Glutamatergic neuron (in vitro differentiated cells): ENCODE results near the gene CAMK2D. TPM values are rescaled to one million over a fixed set of nuclear protein-coding genes. Genes with fewer than 3 reads are reported as not detected.
A peak's percentile ranks its signal among the peaks of the same experiment; 100 is the strongest.

ENCODE experiments used
- DNase-seq: peaks from one replicate; pipeline ENCODE4 v3.0.0; 2022
- H3K27ac Mint-ChIP-seq: one replicate; pipeline ENCODE4 v1.8.0; 2020; ENCODE audit warnings: mild to moderate bottlenecking, mixed read lengths, inconsistent platforms; ENCODE audit not compliant: unreplicated experiment
- H3K27me3 Mint-ChIP-seq: one replicate; pipeline ENCODE4 v1.8.0; 2020; ENCODE audit warnings: mild to moderate bottlenecking, moderate library complexity, mixed read lengths, inconsistent platforms; ENCODE audit not compliant: unreplicated experiment
- H3K36me3 Mint-ChIP-seq: one replicate; pipeline ENCODE4 v1.8.0; 2020; ENCODE audit warnings: mild to moderate bottlenecking, mixed read lengths, inconsistent platforms; ENCODE audit not compliant: unreplicated experiment
- H3K4me1 Mint-ChIP-seq: one replicate; pipeline ENCODE4 v1.8.0; 2020; ENCODE audit warnings: mild to moderate bottlenecking, low read depth, mixed read lengths, inconsistent platforms; ENCODE audit not compliant: unreplicated experiment
- H3K4me3 Mint-ChIP-seq: one replicate; pipeline ENCODE4 v1.8.0; 2020; ENCODE audit warnings: mild to moderate bottlenecking, mixed read lengths, inconsistent platforms; ENCODE audit not compliant: unreplicated experiment
- H3K9me3 Mint-ChIP-seq: one replicate; pipeline ENCODE4 v1.8.0; 2020; ENCODE audit warnings: mild to moderate bottlenecking, moderate library complexity, mixed read lengths, inconsistent platforms; ENCODE audit not compliant: unreplicated experiment
- total RNA-seq: library from RNA; stranded (reverse); fragmentation: NEBNext Ultra II Directional; extraction: Animal tissue kit (Norgen Biotek cat#: 25700); gene quantifications from one replicate; pipeline ENCODE4 v1.2.1, GENCODE V29; 2021; ENCODE audit not compliant: unreplicated experiment
- TF ChIP-seq, protein P1 (sequence below): fragments of 200-600 bp; sonication (generic); IDR thresholded peaks from one replicate; pipeline ENCODE4 v1.5.0; 2021; ENCODE audit not compliant: partially characterized antibody, unreplicated experiment

The CAMK2D gene
- total RNA-seq, 1 donor from 2014 or later: 24.8 TPM

DNA sequence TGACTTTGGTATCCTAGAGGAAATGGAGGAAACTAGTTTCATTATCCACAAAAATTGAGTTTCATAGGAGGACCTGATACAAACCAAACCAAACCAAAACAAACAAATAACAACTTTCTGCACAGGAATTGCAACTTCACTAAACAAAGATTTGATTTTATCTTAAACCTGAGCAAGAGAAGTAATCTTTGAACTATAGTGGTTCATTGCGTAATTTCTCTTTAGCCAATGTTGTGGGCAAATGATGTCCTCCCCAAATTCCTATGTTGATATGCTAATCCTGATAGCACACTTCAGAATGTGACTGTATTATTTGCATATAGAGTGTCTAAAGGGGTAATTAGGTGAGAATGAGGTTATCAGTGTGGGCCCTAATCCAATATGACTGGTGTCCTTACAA, 102.4 kb downstream of the CAMK2D start:
- H3K4me1 Mint-ChIP-seq: peaks cover 15% of the 10 kb centered on the region
- peaks cover 1% of the 10 kb centered on the region for H3K9me3 Mint-ChIP-seq
- DNase-seq: no peak
- H3K36me3 Mint-ChIP-seq: no peaks in the 10 kb centered on the region
- no peak overlapping the region for H3K27ac Mint-ChIP-seq
- TF ChIP-seq, protein P1, sequence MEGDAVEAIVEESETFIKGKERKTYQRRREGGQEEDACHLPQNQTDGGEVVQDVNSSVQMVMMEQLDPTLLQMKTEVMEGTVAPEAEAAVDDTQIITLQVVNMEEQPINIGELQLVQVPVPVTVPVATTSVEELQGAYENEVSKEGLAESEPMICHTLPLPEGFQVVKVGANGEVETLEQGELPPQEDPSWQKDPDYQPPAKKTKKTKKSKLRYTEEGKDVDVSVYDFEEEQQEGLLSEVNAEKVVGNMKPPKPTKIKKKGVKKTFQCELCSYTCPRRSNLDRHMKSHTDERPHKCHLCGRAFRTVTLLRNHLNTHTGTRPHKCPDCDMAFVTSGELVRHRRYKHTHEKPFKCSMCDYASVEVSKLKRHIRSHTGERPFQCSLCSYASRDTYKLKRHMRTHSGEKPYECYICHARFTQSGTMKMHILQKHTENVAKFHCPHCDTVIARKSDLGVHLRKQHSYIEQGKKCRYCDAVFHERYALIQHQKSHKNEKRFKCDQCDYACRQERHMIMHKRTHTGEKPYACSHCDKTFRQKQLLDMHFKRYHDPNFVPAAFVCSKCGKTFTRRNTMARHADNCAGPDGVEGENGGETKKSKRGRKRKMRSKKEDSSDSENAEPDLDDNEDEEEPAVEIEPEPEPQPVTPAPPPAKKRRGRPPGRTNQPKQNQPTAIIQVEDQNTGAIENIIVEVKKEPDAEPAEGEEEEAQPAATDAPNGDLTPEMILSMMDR: no peak
- H3K27me3 Mint-ChIP-seq: no peaks in the 10 kb centered on the region
- no peak overlapping the region for H3K4me3 Mint-ChIP-seq

DNA sequence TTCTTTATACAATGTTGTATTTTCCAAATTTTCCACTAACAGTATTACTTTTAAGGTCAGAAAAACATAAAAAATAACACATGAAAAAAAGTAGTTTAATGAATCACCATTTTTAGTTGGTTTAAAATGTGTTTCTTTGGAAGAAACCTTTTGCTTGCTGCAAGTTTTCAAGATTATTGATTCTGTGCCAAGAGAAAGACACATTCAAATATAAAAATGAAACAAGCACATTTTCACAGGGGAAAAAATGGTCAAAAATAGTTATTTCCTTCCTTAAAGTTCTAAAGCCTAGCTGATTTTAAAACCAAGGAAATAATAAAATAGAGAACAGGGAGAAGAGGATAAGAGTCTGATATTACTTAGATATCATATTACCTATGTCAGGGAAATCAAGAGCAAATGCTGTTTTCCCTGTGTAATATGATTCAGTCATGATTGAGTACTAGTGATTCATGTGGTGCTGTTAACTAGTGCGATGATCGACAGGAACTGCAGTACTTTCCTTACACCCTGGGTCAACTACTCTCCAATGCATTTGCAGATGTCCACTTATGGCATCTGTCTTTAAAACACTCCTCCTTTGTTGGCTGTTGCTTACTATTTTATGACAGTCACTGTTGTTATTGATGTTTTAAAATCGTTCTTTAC, 103.8 kb downstream of the CAMK2D start:
- Mint-ChIP-seq H3K27me3 (no peaks in the 10 kb centered on the region), H3K36me3 (no peaks in the 10 kb centered on the region), H3K4me1 (peaks cover 15% of the 10 kb centered on the region), H3K9me3 (peaks cover 1% of the 10 kb centered on the region), H3K27ac (peak overlapping the region; percentile 17), H3K4me3 (no peak overlapping the region)
- DNase-seq: no peak
- TF ChIP-seq, protein P1: no peak

DNA sequence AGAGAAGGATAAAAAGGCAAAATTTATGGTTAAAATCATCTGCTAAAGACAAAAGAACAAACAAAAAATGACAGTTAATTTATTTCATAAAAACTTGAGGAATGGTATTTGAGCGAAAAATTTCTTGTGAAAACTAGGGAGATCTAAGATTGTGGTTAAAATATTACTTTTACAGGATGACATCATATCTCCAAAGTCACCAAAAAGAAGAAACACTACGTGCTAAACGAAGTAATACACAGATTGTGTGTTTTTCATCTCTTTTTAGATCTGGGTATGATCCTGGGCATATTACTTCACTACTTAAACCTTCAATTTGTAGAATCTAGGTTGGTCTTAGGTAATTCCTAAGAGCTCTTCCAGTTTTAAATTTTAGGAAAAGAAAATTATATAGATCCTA, 107.7 kb downstream of the CAMK2D start:
- peaks cover 15% of the 10 kb centered on the region for H3K4me1 Mint-ChIP-seq
- no peaks in the 10 kb centered on the region for H3K36me3 Mint-ChIP-seq
- H3K27me3 Mint-ChIP-seq: no peaks in the 10 kb centered on the region
- peaks cover 3% of the 10 kb centered on the region for H3K9me3 Mint-ChIP-seq
- DNase-seq: no peak
- TF ChIP-seq, protein P1: no peak
- H3K4me3 Mint-ChIP-seq: no peak overlapping the region
- no peak overlapping the region for H3K27ac Mint-ChIP-seq

DNA sequence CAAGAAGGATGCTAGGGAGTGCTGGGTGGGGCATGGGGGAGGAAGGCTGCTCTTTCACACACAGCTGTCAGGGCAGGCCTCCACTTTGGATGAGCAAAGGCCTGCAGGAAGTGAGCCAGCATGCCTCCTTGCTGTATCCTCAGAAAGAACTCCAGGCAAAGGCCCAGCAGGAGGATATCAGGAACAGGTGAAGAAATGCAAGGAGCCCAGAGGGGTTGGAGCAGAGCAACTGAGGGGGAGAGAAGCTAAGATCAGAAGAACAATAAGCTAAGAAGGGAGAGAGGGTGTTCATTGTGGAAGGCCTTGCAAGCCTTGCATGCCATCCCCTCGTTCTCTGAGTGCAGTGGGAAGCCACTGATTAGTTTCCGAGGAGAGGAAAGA, 115.1 kb downstream of the CAMK2D start:
- peaks cover 9% of the 10 kb centered on the region for H3K4me1 Mint-ChIP-seq
- peak overlapping the region; percentile 8 for H3K4me3 Mint-ChIP-seq
- no peaks in the 10 kb centered on the region for H3K27me3 Mint-ChIP-seq
- H3K27ac Mint-ChIP-seq: peak overlapping the region; percentile 72
- peaks cover 2% of the 10 kb centered on the region for H3K9me3 Mint-ChIP-seq
- no peaks in the 10 kb centered on the region for H3K36me3 Mint-ChIP-seq
- TF ChIP-seq, protein P1: no peak
- DNase-seq: peak; percentile 14

DNA sequence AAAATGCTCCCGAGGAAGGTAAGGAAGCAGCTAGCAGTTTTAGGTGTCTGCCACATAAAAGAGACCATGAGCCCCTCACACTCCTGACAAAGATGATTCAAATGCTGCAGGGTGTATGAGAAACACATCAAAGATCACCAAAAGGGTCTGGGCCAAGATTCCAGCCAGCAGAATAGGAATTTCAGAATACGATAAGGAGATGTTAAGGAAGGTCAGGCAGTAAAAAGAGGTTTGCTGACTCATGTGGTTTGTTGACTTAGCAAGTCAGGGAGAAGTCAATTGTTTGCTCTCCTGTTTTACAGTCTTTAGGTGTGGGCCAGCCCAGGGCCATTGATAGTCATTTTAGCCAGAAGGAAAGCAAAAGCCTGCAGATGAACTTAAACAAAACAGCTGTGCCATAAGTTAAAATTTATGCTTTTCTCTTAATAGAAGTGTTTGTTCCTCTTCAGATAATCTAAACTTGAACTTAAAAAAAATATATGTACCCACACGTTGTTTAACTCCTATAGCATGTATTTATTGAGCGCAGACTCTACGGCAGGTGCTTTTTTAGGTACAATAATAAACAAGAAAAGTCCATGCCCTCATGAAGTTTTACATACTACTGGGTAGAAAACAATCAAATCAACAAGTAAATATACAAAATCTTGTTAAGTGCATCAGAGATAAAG, 115.6 kb downstream of the CAMK2D start:
- peaks cover 2% of the 10 kb centered on the region for H3K9me3 Mint-ChIP-seq
- peaks cover 9% of the 10 kb centered on the region for H3K4me1 Mint-ChIP-seq
- no peak for DNase-seq
- TF ChIP-seq, protein P1: no peak
- no peaks in the 10 kb centered on the region for H3K27me3 Mint-ChIP-seq
- H3K36me3 Mint-ChIP-seq: no peaks in the 10 kb centered on the region
- H3K4me3 Mint-ChIP-seq: no peak overlapping the region
- no peak overlapping the region for H3K27ac Mint-ChIP-seq
